HG03135 (cell line): ENCODE data around the gene ANKRD11.
"Not testable (repeated sequence)": the region's sequence is repeated elsewhere in the genome, so short reads cannot be mapped to it uniquely, and the experiment has no call there.

Experiments used
- ATAC-seq: cut with Tn5 transposase; IDR thresholded peaks from one replicate; pipeline ENCODE4 v1.9.1; 2021; ENCODE audit warnings: mild to moderate bottlenecking, moderate library complexity; ENCODE audit not compliant: unreplicated experiment

Gene ANKRD11

GRCh38 chr16:89318871-89319630 lies 171.3 kb downstream of the ANKRD11 start:
- no peak for ATAC-seq

GRCh38 chr16:89318430-89318758 lies 172.0 kb downstream of the ANKRD11 start:
- ATAC-seq, result no peak

GRCh38 chr16:89317729-89318429 lies 172.5 kb downstream of the ANKRD11 start:
- ATAC-seq, result no peak

- ATAC-seq, result no peak
Observed at GRCh38 chr16:89317101-89317671, 173.2 kb downstream of the ANKRD11 start.

GRCh38 chr16:89316701-89317100 lies 173.7 kb downstream of the ANKRD11 start:
- no peak for ATAC-seq

GRCh38 chr16:89315791-89316581 lies 174.4 kb downstream of the ANKRD11 start:
- ATAC-seq, result no peak

- ATAC-seq, result no peak
Observed at GRCh38 chr16:89315271-89315670, 175.1 kb downstream of the ANKRD11 start.

GRCh38 chr16:89314854-89315253 lies 175.5 kb downstream of the ANKRD11 start:
- no peak for ATAC-seq

GRCh38 chr16:89314357-89314756 lies 176.0 kb downstream of the ANKRD11 start:
- ATAC-seq, result no peak

- ATAC-seq, result no peak
Observed at GRCh38 chr16:89313583-89313982, 176.8 kb downstream of the ANKRD11 start.

- ATAC-seq, result no peak
Observed at GRCh38 chr16:89312598-89313299, 177.6 kb downstream of the ANKRD11 start.

- no peak for ATAC-seq
Observed at GRCh38 chr16:89312194-89312593, 178.2 kb downstream of the ANKRD11 start.

GRCh38 chr16:89311636-89312035 lies 178.7 kb downstream of the ANKRD11 start:
- ATAC-seq, result no peak

GRCh38 chr16:89309438-89310122 lies 180.8 kb downstream of the ANKRD11 start:
- ATAC-seq, result no peak

GRCh38 chr16:89308391-89309333 lies 181.7 kb downstream of the ANKRD11 start:
- no peak for ATAC-seq

- no peak for ATAC-seq
Observed at GRCh38 chr16:89307421-89307805, 182.9 kb downstream of the ANKRD11 start.

- ATAC-seq, result not testable (repeated sequence)
Observed at GRCh38 chr16:89306457-89307420, 183.6 kb downstream of the ANKRD11 start.
